ENCODE results near the gene FRRS1. TPM values are rescaled to one million over a fixed set of nuclear protein-coding genes. Genes with fewer than 3 reads are reported as not detected.
A peak's percentile ranks its signal among the peaks of the same experiment; 100 is the strongest.

FRRS1 gene
- polyA plus RNA-seq, 2 of the 4 experiments (the other 2 are of a cell fraction): 2.4 to 4.9 TPM

DNA sequence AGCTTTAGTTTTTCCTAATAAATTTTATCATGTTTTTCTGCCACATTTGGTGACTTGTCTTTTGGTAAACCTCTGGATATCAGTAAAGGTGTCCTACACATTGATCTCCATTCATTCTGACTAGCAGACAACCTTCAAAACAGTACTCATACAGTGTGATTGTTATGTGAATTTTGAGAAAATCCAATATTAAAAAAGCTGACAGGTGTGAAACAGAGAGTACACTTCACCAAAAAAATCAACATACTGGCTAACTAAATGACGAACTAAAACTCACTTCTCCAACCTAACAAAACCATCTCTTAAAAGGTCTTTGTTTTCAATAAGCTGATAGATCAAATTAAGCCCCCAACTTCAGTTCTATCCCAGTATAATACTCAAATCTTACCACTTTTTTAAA lies 1.5 kb downstream of the FRRS1 start:
- ChIA-PET CTCF (interaction anchor here (0.9 kb wide), 1 partner anchor 22 kb away, joined by 4 read pairs; no protein-coding TSS in a partner anchor), POLR2A (no interaction called here)
- 97% methylated on average over 1 of the region's 1 CpG for WGBS (ENCODE audit: missing lambda C conversion rate)

GRCh38 chr1:99764439-99764838 lies 2.0 kb downstream of the FRRS1 start:
- no peak overlapping the region for H3K27ac ChIP-seq
- no peak for ATAC-seq
- ChIA-PET CTCF (interaction anchor here (0.9 kb wide), 1 partner anchor 22 kb away, joined by 4 read pairs; no protein-coding TSS in a partner anchor), POLR2A (no interaction called here)
- no peak for FAIRE-seq
- 81% methylated on average over 2 of the region's 2 CpGs for WGBS (ENCODE audit: missing lambda C conversion rate)
- no peaks in the 10 kb centered on the region for H3K9me3 ChIP-seq
- DNase-seq (ENCODE audit: low read depth in 1 of 2, low spot score in 1 of 2): no peak
- H3K4me3 ChIP-seq: no peak overlapping the region
- peaks cover 10% of the 10 kb centered on the region; the same call in 2 of the 3 replicates for H3K4me1 ChIP-seq
- TF ChIP-seq PHF8 (IDR thresholded peaks at IDR 0.05; ENCODE audit: borderline replicate concordance, low read depth) (no peak), HEYL (CRISPR knock-in tag; IDR thresholded peaks at IDR 0.05) (no peak), EHF (CRISPR knock-in tag; IDR thresholded peaks at IDR 0.05) (no peak), NR3C1 (IDR thresholded peaks at IDR 0.05) (no peak), JUN (IDR thresholded peaks at IDR 0.05) (no peak), EP300 (IDR thresholded peaks at IDR 0.05) (no peak), TFCP2L1 (CRISPR knock-in tag; IDR thresholded peaks at IDR 0.05) (no peak), JUNB (IDR thresholded peaks at IDR 0.05) (no peak), FOXS1 (CRISPR knock-in tag; IDR thresholded peaks at IDR 0.05) (no peak)
- no peak overlapping the region for H3K4me2 ChIP-seq

More for the DNA sequence above, 1.5 kb downstream of the FRRS1 start:
- DNase-seq (ENCODE audit: low read depth in 1 of 2, low spot score in 1 of 2) (no peak), FAIRE-seq (no peak), ATAC-seq (no peak)
- H3K4me2 ChIP-seq: no peak overlapping the region
- H3K27ac ChIP-seq: no peak overlapping the region
- TF ChIP-seq MAFK (IDR thresholded peaks at IDR 0.05; ENCODE audit: partially characterized antibody) (peak; percentile 73), MYC (IDR thresholded peaks at IDR 0.05; ENCODE audit: borderline replicate concordance, low read length) (no peak)
- no peaks in the 10 kb centered on the region for H3K9me3 ChIP-seq
- H3K4me3 ChIP-seq: no peak overlapping the region
- peaks cover 6% of the 10 kb centered on the region; the same call in 2 of the 3 replicates for H3K4me1 ChIP-seq

- Histone ChIP-seq H3K4me3 (no peak overlapping the region), H3K27ac (no peak overlapping the region), H3K4me2 (no peak overlapping the region), H3K9me3 (no peaks in the 10 kb centered on the region), H3K4me1 (peaks cover 15% of the 10 kb centered on the region)
- FAIRE-seq (no peak), DNase-seq (ENCODE audit: low read depth in 1 of 2, low spot score in 1 of 2) (no peak), ATAC-seq (no peak)
- TF ChIP-seq BHLHE40 (IDR thresholded peaks at IDR 0.05; ENCODE audit: low read depth, low read length): no peak
- no peak for TF ChIP-seq EHF (CRISPR knock-in tag; IDR thresholded peaks at IDR 0.05)
- TF ChIP-seq JUN (IDR thresholded peaks at IDR 0.05): no peak
- TF ChIP-seq, protein P1, sequence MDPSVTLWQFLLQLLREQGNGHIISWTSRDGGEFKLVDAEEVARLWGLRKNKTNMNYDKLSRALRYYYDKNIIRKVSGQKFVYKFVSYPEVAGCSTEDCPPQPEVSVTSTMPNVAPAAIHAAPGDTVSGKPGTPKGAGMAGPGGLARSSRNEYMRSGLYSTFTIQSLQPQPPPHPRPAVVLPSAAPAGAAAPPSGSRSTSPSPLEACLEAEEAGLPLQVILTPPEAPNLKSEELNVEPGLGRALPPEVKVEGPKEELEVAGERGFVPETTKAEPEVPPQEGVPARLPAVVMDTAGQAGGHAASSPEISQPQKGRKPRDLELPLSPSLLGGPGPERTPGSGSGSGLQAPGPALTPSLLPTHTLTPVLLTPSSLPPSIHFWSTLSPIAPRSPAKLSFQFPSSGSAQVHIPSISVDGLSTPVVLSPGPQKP (IDR thresholded peaks at IDR 0.05; ENCODE audit: low read depth, low read length): no peak
- no peak for TF ChIP-seq CBX2 (IDR thresholded peaks at IDR 0.05; ENCODE audit: borderline replicate concordance, low read depth)
- TF ChIP-seq POLR2A (IDR thresholded peaks at IDR 0.05; ENCODE audit: low read length): no peak
- no peak for TF ChIP-seq ZSCAN20 (CRISPR knock-in tag; IDR thresholded peaks at IDR 0.05)
- TF ChIP-seq FOSL2 (IDR thresholded peaks at IDR 0.05): no peak
- no peak for TF ChIP-seq FOSL2 (CRISPR knock-in tag; IDR thresholded peaks at IDR 0.05)
- TF ChIP-seq KDM1A (IDR thresholded peaks at IDR 0.05; ENCODE audit: low read depth): no peak
- no peak for TF ChIP-seq FOSB (CRISPR knock-in tag; IDR thresholded peaks at IDR 0.05)
- TF ChIP-seq ZFP36 (IDR thresholded peaks at IDR 0.05; ENCODE audit: borderline replicate concordance, partially characterized antibody): no peak
- no peak for TF ChIP-seq NPAS2 (CRISPR knock-in tag; IDR thresholded peaks at IDR 0.05; ENCODE audit: borderline replicate concordance)
- TF ChIP-seq, protein P2, sequence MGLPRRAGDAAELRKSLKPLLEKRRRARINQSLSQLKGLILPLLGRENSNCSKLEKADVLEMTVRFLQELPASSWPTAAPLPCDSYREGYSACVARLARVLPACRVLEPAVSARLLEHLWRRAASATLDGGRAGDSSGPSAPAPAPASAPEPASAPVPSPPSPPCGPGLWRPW (IDR thresholded peaks at IDR 0.05): no peak
- TF ChIP-seq HMGXB4 (CRISPR knock-in tag; IDR thresholded peaks at IDR 0.05; ENCODE audit: borderline replicate concordance): no peak
- TF ChIP-seq, protein P3, sequence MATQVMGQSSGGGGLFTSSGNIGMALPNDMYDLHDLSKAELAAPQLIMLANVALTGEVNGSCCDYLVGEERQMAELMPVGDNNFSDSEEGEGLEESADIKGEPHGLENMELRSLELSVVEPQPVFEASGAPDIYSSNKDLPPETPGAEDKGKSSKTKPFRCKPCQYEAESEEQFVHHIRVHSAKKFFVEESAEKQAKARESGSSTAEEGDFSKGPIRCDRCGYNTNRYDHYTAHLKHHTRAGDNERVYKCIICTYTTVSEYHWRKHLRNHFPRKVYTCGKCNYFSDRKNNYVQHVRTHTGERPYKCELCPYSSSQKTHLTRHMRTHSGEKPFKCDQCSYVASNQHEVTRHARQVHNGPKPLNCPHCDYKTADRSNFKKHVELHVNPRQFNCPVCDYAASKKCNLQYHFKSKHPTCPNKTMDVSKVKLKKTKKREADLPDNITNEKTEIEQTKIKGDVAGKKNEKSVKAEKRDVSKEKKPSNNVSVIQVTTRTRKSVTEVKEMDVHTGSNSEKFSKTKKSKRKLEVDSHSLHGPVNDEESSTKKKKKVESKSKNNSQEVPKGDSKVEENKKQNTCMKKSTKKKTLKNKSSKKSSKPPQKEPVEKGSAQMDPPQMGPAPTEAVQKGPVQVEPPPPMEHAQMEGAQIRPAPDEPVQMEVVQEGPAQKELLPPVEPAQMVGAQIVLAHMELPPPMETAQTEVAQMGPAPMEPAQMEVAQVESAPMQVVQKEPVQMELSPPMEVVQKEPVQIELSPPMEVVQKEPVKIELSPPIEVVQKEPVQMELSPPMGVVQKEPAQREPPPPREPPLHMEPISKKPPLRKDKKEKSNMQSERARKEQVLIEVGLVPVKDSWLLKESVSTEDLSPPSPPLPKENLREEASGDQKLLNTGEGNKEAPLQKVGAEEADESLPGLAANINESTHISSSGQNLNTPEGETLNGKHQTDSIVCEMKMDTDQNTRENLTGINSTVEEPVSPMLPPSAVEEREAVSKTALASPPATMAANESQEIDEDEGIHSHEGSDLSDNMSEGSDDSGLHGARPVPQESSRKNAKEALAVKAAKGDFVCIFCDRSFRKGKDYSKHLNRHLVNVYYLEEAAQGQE (IDR thresholded peaks at IDR 0.05): no peak
- no peak for TF ChIP-seq ZC3H11A (IDR thresholded peaks at IDR 0.05)
- no peak for TF ChIP-seq EHMT2 (IDR thresholded peaks at IDR 0.05; ENCODE audit: low read depth)
- no peak for TF ChIP-seq CHD4 (IDR thresholded peaks at IDR 0.05; ENCODE audit: borderline replicate concordance)
- no peak for TF ChIP-seq SMC3 (IDR thresholded peaks at IDR 0.05)
- no peak for TF ChIP-seq ZNF302 (CRISPR knock-in tag; IDR thresholded peaks at IDR 0.05)
- ChIA-PET POLR2A (no interaction called here), CTCF (no interaction called here)
- WGBS (ENCODE audit: missing lambda C conversion rate): 60% methylated on average over 2 of the region's 2 CpGs
Measured at GRCh38 chr1:99763956-99764355, 2.5 kb downstream of the FRRS1 start.

All from A549 (cell line).